ENCODE measurements around the gene MIOX.

MIOX gene

GRCh38 chr22:50486561-50487289, at the start of gene MIOX:
TSS of gene MIOX (plus strand) at chr22:50486859. CDS start at chr22:50486898, 39 bp downstream.
- DNase-seq: no peak

GRCh38 chr22:50437511-50438304, 49.0 kb upstream of the MIOX start:
- no peak for DNase-seq

- no peak for DNase-seq
These were observed 48.1 kb upstream of the MIOX start for GRCh38 chr22:50438305-50439275.

GRCh38 chr22:50439314-50439870, 47.3 kb upstream of the MIOX start:
- peak in 1 of 56 donors; percentile 23 for DNase-seq

GRCh38 chr22:50439871-50440331, 46.8 kb upstream of the MIOX start:
- DNase-seq: no peak

DNA sequence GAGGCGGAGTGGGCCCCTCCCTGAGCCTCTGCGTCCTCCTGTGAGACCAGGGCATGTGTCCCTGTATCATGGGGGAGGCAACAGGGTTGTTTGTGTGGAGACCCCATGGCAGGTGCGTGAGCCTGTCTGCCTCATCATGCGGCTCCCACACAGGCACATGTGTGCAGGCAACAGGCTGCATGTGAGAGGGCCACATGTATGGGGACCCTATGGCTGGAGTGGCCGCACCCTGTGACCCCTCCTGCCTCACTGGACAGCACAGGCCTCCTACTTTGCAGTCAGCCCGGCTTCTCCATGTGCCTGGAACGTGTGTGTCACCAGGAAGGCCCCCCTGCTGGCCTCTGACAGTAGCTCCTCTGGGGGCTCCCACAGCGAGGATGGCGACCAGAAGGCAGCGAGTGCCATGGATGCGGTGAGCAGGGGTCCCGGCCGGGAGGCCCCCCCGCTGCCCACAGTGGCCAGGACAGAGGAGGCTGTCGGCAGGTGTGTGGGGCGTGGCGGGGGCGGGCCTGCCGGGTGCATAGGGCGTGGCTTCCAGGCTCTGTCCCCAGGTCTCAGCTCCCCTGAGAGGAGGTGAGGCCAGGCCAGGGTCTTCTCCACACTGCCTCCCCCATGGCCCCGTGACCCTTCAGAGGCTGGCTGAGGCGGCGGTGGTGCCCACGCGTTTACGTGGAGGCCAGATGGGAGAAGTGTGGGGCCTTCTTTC, 46.0 kb upstream of the MIOX start:
- DNase-seq: no peak

DNA sequence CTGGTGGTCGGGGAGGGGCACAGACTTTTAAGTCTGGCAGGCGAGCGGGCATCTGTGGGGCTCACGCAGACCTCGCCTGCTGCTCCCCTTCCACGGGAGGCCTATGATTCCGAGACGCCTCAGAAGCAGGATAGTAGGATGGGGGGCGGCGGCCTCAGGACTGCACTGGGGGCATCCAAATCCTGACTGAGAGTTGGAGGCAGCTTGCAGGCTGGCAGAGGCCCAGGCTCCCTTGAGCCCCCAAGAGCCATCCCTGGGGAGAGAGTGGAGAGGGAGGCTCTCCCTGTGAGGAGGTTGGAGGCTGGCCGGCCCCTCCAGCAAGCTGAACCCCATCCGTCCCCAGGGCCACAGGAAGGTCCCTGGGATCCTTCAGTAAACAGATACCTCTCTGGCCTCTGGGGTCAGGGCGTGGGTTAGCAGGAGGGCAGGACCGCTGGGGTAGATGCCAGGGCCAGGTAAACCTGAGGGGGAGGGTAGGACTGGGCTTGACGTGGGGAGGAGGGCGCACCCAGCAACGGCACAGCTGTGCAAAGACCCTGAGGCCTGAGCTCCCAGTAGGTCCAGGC, 45.1 kb upstream of the MIOX start:
- DNase-seq: no peak

- no peak for DNase-seq
These were observed 43.5 kb upstream of the MIOX start for GRCh38 chr22:50443197-50443596.

- DNase-seq: no peak
These were observed 42.6 kb upstream of the MIOX start for GRCh38 chr22:50443801-50444625.

- DNase-seq: no peak
These were observed 42.0 kb upstream of the MIOX start for GRCh38 chr22:50444663-50445062.

DNA sequence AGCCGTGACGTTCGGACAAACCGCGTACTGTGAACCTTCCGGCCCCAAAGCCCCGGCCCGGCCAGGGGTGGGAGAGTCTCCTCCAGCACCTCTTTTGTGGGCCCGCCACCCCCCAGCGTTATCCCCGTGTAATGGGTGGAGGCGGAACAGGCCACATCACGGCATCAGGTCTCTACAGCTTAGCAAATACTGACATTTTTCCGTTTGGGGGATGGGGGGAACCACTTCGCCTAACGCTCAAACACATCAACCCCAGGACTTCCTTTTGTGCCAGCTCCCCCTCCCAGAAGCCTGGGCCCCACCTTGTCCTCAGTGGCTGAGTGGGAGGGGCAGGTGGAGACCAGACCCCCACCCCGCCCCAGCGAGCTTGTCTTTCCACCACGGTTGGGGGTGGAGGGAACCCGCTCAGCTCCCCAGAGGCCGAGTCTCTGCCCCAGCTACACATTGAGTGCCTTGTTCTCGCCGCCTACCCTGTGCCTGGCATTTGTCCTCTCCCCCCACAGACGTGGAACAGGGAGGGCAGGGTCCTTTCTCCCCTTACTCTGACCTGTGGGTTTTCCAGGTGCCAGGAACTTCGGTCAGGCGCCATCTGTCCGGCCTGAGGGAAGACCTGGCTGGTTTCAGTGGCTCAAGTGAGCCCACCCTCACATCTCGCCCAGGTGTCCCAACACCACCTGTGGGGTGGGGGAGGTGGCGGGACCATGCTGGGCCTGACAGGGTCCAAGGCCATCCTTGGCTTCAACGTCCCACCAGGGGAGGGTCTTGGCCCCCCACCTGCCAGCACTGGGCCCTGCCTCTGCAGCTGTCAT, 41.4 kb upstream of the MIOX start:
- no peak for DNase-seq

DNA sequence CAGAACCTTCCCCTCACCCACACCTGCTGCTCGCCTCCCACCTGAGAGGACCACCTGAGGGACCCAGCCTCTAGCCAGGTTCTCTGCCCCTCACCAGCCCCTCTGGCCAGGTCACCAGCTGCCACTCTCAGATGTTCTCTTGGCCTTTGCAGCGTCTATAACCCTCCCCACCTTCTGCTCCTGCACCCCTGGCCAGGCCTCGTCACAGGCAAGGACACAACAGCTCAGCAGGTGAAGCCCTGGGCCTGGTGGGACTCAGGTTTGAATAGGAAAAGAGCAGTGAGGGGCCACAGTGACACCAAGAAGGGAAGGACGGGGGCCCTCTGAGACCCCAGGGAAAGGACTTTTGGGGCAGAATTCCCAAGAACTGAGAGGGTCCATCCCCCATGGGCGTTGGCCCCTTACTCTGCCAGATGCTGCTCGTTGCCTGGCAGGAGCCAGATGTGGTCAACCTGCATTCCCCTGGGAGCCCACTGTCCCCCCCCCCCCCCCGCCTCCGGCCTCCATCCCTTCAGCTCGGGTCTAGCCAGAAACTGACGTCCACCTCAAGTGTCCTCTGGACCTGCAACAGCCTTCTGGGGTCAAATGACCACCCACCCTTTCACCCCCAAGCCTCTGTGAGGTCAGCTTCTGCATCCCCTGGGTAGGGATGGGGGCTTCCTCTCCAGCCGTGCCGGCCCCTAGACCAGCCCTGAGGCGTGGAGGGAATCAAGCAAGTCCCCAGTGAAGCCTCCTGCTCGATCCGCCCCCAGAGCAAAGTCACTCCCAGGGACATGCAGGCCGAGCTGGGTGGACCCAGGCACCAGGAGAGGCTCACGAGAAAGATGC, 40.6 kb upstream of the MIOX start:
- no peak for DNase-seq

GRCh38 chr22:50446708-50447575, 39.7 kb upstream of the MIOX start:
- DNase-seq: no peak

DNA sequence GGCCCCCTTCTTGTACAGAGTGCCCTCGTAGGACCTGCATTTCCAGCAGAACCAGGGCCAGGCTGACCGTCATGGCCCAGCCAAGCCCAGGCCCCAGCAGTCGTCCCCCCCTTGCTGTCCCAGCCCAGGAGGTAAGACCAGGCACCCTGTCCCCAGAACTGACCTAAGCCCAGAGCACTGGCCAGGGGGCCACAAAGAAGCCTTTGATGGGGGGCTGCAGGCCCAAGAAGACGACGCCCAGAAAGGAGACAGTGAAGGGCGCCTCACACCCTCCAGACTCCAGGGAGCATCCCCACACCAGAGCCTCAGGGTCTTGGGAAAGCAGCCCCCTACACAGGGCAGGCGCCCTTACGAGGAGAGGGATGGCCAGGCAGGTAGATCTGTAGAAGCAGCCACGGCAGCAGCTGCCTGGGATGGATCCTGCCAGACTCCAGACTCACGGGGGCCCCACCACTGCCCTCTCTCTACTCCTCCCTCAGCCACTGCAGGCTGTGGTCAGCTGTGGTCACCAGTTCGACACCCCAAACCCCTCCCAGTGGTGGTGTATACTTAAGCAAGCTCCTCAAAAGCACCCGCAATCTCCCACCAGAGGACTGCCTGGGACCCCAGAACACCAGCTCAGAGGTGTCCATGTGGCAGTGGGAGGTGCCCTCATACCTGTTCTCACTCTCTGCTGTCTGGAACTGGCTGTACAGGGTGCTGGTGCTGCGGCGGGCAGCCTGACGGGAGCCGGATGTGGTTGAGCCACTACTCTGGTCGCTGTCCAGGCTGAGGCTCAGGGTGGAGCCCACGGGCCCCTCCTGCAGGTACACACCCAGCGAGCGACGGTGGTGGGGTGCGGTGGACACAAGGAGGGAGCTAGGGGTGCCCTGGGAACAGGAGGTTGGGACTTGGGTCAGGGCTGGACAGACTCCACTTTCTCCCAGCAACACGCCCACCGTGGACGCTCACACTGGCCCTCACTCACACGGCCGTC, 38.8 kb upstream of the MIOX start:
- no peak for DNase-seq

- DNase-seq: no peak
These were observed 34.0 kb upstream of the MIOX start for GRCh38 chr22:50452649-50453048.

Data from nucleus accumbens (tissue), 56 donors.